ENCODE measurements around the gene CD84.

DNA sequence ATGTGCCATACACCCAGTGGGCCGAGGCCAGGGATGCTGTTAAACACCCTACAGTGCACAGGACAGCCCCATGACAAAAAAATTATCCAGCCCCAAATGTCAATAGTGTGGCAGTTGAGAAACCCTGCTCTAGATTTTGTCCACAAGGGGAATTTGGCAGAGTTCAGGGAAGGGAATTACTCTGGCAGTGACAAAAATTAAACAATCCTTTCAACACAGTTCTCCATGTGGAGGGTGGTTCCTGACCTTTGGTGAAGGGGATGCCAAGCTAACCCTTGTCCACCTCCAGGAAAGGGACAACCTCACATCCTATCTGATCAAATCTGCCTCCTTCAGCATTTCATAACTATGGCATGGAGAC, 28.4 kb upstream of the CD84 start:
- TF ChIP-seq POLR2AphosphoS5 (IDR thresholded peaks at IDR 0.05; ENCODE audit: low read depth, low read length) (no peak), EZH2phosphoT487 (IDR thresholded peaks at IDR 0.05; ENCODE audit: borderline replicate concordance, low read depth) (no peak), CTCF (IDR thresholded peaks at IDR 0.05) (no peak), FOXM1 (IDR thresholded peaks at IDR 0.05; ENCODE audit: low read depth) (no peak), EP300 (IDR thresholded peaks at IDR 0.05; ENCODE audit: borderline replicate concordance in 1 of 2, low read depth in 1 of 2, low read length in 1 of 2) (no peak), MAX (IDR thresholded peaks at IDR 0.05; ENCODE audit: low read depth) (no peak), MXI1 (IDR thresholded peaks at IDR 0.05; ENCODE audit: low read depth, low read length) (no peak), SIN3A (IDR thresholded peaks at IDR 0.05; ENCODE audit: borderline replicate concordance, low read depth, low read length) (no peak), TAF1 (IDR thresholded peaks at IDR 0.05; ENCODE audit: borderline replicate concordance, low read depth, low read length) (no peak)
- TF ChIP-seq, protein P1, sequence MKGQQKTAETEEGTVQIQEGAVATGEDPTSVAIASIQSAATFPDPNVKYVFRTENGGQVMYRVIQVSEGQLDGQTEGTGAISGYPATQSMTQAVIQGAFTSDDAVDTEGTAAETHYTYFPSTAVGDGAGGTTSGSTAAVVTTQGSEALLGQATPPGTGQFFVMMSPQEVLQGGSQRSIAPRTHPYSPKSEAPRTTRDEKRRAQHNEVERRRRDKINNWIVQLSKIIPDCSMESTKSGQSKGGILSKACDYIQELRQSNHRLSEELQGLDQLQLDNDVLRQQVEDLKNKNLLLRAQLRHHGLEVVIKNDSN (IDR thresholded peaks at IDR 0.05; ENCODE audit: borderline replicate concordance, low read depth) = no peak
